NCI-H2107 treated with DMSO at 0.1 percent for 48 hours (cell line): ENCODE data around the gene ATRIP.

Source experiments
- DNase-seq: peaks from one replicate; lab custom pipeline; 2025; ENCODE audit not compliant: unreplicated experiment; lab: John Stamatoyannopoulos, UW

ATRIP gene

DNA sequence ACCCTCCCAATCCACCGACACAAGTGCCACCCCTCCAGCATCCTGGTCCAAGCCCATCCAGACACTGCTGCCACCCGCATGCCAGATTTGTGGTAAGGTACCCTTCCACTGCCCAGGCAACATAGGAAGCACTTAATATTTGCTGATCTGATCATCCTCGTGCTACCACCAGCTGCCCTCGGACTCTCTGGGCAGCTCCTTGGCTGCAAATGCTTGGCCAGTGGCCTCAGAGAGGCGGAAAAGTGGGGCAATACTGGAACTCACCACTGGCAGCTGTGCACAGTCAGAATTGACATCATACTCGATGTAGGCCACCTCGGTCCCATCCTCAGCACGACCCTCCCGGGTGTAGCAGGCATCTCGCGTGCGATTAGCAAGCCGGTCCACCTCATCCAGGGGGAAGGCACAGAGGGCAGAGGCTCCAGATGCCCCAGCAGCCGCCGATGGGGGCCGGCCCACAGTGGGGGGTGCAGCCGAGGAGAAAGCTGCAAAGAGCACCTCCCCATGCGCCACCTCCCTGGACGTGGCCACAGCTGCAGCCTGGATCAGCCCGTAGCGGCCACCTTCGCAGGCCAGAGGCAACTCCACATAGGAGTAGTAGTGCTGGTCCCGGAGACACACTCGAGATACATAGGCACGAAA is 23.2 kb upstream of the ATRIP start:
- no peak for DNase-seq

GRCh38 chr3:48423883-48424695 is 22.4 kb upstream of the ATRIP start:
- no peak for DNase-seq

GRCh38 chr3:48425281-48425812 is 21.2 kb upstream of the ATRIP start:
- DNase-seq: no peak

- no peak for DNase-seq
Measured at GRCh38 chr3:48426401-48426909, 20.1 kb upstream of the ATRIP start.

- no peak for DNase-seq
Measured at GRCh38 chr3:48426944-48427629, 19.4 kb upstream of the ATRIP start.

GRCh38 chr3:48427630-48427962 is 18.9 kb upstream of the ATRIP start:
- DNase-seq: no peak

GRCh38 chr3:48428088-48428571 is 18.4 kb upstream of the ATRIP start:
- DNase-seq: no peak

GRCh38 chr3:48428572-48429316 is 17.8 kb upstream of the ATRIP start:
- no peak for DNase-seq

DNA sequence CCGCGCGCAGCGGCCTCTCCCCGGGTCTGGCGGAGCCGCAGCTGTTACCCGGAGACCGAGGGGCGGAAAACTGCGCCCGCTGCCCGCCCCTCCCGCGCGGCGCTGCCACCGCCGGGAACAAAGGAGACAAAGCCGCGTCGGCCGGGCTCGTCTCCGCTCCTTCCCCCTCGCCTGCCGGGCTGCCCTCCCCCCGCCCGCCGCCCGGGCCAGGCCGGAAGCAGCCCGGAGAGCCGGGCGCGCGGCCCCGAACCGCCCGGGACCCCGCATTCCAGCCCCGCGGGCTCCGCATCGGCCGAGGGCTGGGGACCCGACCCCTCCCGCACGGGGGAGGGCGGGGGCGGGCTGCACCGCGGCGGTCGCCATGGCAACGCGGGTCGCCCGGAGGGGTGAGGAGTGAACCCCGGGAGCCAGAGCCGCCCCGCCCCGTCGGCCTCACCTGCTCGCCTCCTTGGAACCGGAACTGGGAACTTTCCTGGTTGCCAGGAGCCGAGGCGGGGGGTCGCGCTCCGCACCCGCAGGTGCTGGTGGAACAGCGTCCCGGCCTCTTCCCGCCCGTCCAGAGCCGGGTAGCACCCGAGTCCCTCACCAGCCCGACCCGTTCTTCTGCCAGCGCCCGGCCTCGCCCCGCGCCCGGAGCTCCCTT is 17.1 kb upstream of the ATRIP start:
- peak; percentile 11 for DNase-seq

DNA sequence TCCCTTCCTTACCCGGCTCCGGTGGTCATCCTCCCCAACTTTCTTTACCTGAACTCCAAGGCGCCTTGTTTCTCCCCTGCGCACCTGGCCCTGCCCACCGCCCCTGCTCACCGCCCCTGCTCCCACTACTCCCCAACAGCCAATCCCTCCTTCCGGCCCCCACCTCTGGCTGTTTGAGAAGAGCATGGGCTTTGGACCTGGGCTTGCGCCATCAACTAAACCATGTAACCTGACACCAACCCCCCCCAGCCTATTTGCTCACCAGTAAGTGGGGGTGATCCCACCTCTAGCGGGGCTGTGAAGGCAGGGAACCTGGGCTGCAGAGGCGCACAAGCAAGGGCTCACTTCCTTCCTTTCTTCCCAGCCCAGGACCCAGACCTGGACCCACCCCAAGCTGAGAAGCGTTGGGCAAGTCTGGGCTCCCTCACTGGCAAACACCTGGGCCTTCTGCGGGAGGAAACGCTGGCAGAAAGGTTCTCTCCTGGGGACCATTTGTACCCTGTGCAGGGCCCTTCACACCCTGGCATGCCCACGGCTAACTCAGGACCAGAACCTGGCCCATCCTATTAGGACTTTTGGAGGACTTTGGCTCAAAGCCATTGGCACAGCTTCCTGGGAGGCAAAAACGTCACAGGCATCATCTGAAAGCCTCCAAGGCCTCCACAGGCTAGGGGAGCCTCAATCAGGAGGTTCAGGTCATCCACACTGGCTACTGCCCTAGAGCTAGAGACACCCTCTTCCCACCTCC is 16.4 kb upstream of the ATRIP start, which contains the start of gene PLXNB1:
TSS of gene PLXNB1 (minus strand) at position 127 of the 748 bp plus-strand sequence. CDS start 5,475 bp downstream, outside the sequence.
- DNase-seq: peak; percentile 64

DNA sequence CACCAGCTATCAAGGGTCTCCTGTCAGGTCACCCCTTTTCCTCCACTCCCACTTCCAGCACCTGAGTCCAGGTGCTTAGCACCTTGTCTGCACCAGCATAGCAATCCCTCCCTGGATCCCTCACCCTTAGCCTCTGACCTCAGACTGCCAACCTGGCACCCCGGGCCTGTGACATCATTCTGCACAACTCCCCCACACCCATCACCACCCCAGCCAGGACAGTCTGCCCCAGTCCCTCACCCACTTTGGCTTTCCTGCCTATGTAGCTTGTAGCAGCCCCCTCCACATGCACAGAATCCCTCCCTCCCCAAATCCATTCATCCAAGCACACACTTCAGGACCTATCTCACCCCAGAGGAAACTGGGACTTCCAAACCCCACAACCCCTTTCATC is 15.8 kb upstream of the ATRIP start:
- DNase-seq: no peak

GRCh38 chr3:48431224-48432029 is 15.1 kb upstream of the ATRIP start:
- no peak for DNase-seq

DNA sequence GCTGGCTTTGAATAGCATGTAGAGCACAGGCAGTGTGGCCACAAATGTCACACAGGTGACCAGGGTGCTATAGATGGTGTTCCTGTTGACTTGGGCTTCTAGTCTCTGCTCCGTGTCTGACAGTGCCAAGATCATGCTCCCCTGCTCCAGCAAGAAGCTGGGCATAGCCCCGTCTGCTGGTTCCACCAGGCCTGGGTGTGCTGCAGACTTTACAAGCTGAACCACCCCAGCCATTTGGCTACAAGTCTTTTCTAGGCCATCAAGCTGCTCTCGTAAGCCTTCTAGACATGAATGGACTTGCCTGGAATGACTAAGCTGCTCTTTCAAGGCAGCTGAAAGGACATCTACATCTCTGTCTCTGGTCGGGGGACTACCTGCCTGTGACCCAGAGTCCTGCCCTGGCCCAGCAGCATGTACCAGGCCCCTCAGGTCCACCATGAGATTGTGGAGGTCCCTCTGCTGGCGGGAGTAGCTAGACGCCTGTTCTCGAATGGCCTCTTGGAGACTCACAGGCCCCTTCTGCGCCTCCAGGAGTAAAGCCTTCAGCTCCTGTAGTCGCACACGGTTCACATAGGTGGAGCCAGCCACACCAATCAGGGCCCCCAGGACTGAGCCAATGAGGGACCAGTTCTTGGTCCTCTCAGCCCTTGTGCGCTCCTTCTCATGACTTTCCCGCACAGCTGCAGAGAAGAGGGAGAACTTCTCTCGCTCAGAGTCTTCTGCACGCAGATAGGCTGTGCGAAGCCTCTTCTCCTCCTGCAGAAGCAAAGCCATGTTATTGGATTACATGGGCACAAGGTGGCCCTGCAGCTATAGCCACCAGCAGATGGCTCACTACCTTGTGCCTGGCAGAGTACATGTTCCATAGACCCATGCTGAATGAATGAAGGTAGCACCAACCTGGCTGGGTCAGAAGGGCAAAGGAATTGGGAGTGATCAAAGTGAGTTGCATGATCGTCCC is 13.8 kb upstream of the ATRIP start:
- no peak for DNase-seq

DNA sequence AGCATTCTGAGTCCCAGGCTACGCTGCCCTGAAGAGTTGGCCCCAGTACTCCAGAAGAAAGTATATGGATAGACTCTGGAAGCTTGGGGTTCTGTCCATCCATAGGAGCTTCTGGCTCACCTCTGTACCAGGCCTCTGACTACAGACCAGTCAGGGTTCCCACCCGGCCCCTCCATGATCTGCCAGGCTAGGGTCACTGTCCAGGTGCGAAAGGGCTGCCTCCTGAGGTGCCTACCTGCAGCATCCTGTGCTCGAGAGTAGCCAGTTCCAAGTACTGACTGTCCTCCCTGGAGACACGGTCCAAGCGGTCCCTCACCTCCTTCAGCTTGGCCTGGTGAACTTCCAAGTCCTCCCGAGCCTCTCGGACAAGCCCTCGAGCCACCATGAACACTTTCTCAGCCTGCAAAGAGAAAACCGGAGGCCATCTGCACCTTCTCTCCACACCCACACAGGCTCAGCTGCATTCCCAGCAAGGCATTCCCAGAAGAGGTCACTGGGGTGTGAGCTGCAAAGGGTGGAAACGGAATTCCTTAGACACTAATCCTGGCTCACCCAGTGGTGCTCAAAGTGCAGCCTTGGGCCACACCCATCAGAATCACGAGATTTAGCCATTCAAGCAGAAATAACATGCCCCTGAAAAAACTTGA is 12.9 kb upstream of the ATRIP start:
- DNase-seq: no peak

- no peak for DNase-seq
Measured at GRCh38 chr3:48434591-48435222, 11.8 kb upstream of the ATRIP start.

- DNase-seq: no peak
Measured at GRCh38 chr3:48435223-48435595, 11.3 kb upstream of the ATRIP start.
